Testis (tissue), 2 donors: ENCODE measurements around the gene FAM53B.

Experiments
- CTCF ChIP-seq, 3 experiments: fragments of 450-650 bp in 2 of 3; fragments of 200-600 bp in 1 of 3; sonication (generic) in 1 of 3; IDR thresholded peaks; one replicate each; pipeline ENCODE4 v1.5.1; 2016 to 2019; ENCODE audit warnings: antibody characterized with exemption in 3 of 3, mild to moderate bottlenecking in 2 of 3, moderate library complexity in 1 of 3
- POLR2A ChIP-seq: fragments of 450-650 bp; IDR thresholded peaks from one replicate; pipeline ENCODE4 v1.6.1; 2017; ENCODE audit warnings: antibody characterized with exemption, mild to moderate bottlenecking, moderate library complexity

- TF ChIP-seq CTCF (IDR thresholded peaks at IDR 0.05) (no peak), POLR2A (no peak)
Measured at GRCh38 chr10:124697837-124698544, 46.2 kb downstream of the FAM53B start.
